IMR-90 (cell line): ENCODE measurements around the gene CIAO2B. TPM values are rescaled to one million over a fixed set of nuclear protein-coding genes. Genes with fewer than 3 reads are reported as not detected.
A peak's percentile ranks its signal among the peaks of the same experiment; 100 is the strongest.

ENCODE experiments used
- ATAC-seq: fragments of 200-7000 bp; cut with Tn5 transposase; 2 replicates; pipeline ENCODE4 v1.9.1; 2020; ENCODE audit warnings: low read depth, mild to moderate bottlenecking, moderate library complexity
- BruUV-seq: library from RNA; stranded (reverse); fragments of 400-500 nt; replicated peaks from 2 replicates; lab custom pipeline; 2021; lab: Mats Ljungman, UMichigan
- CTCF ChIA-PET: fragments of 300-600 bp; formaldehyde crosslinking; extraction: SDS; loops from one replicate; lab custom pipeline; 2021; ENCODE audit warnings: antibody characterized with exemption; lab: Yijun Ruan, JAX
- POLR2A ChIA-PET: fragments of 300-600 bp; sonication (Branson Sonifier 250); formaldehyde crosslinking; loops from one replicate; lab custom pipeline; 2022; ENCODE audit warnings: antibody characterized with exemption; ENCODE audit not compliant: unreplicated experiment; lab: Charles Lee
- DNase-seq: peaks from one replicate; pipeline ENCODE4 v3.0.0; 2013
- H2AFZ ChIP-seq: replicated peaks from 2 replicates; pipeline ENCODE3; 2013; ENCODE audit warnings: low read length, mild to moderate bottlenecking; ENCODE audit not compliant: poor library complexity
- H2AK5ac ChIP-seq: 2 replicates; pipeline ENCODE4 v1.6.1; 2013; ENCODE audit warnings: low read depth, low read length, inconsistent platforms
- H2AK9ac ChIP-seq: replicated peaks from 2 replicates; pipeline ENCODE3; 2013; ENCODE audit warnings: mild to moderate bottlenecking, low read depth, low read length, moderate library complexity; ENCODE audit not compliant: poor library complexity
- H2BK120ac ChIP-seq: 2 replicates; pipeline ENCODE4 v1.6.1; 2013; ENCODE audit warnings: low read depth, low read length, inconsistent platforms
- H2BK15ac ChIP-seq: 3 replicates; pipeline ENCODE4 v1.6.1; 2013; ENCODE audit warnings: low read depth, low read length, inconsistent platforms
- H2BK20ac ChIP-seq: 2 replicates; pipeline ENCODE4 v1.6.1; 2013; ENCODE audit warnings: low read depth, mild to moderate bottlenecking, inconsistent platforms, low read length, moderate library complexity
- H2BK5ac ChIP-seq: 2 replicates; pipeline ENCODE4 v1.6.1; 2013; ENCODE audit warnings: mild to moderate bottlenecking, low read depth, low read length, inconsistent platforms; ENCODE audit not compliant: poor library complexity, severe bottlenecking
- H3K14ac ChIP-seq: replicated peaks from 2 replicates; pipeline ENCODE4 v1.6.1; 2013; ENCODE audit warnings: low read depth, low read length, inconsistent platforms
- H3K18ac ChIP-seq: 2 replicates; pipeline ENCODE4 v1.6.1; 2013; ENCODE audit warnings: low read depth, low read length, control low read depth
- H3K23ac ChIP-seq: 2 replicates; pipeline ENCODE4 v1.6.1; 2013; ENCODE audit warnings: low read depth, low read length, inconsistent platforms
- H3K27ac ChIP-seq: 2 replicates; pipeline ENCODE4 v1.5.1; 2013; ENCODE audit warnings: mild to moderate bottlenecking, control low read depth, low read length; ENCODE audit not compliant: insufficient read depth
- H3K27me3 ChIP-seq: 2 replicates; pipeline ENCODE4 v1.6.1; 2013; ENCODE audit warnings: low read length; ENCODE audit not compliant: control insufficient read depth, insufficient read depth
- H3K36me3 ChIP-seq: 2 replicates; pipeline ENCODE4 v1.6.1; 2013; ENCODE audit warnings: low read length, mixed read lengths; ENCODE audit not compliant: control insufficient read depth, insufficient read depth
- H3K4ac ChIP-seq: 2 replicates; pipeline ENCODE4 v1.6.1; 2013; ENCODE audit warnings: low read depth, low read length, inconsistent platforms
- H3K4me1 ChIP-seq: 2 replicates; pipeline ENCODE4 v1.6.1; 2013; ENCODE audit warnings: low read length, mixed read lengths; ENCODE audit not compliant: control insufficient read depth, insufficient read depth
- H3K4me2 ChIP-seq: 2 replicates; pipeline ENCODE4 v1.6.1; 2013; ENCODE audit warnings: low read depth, mild to moderate bottlenecking, control low read depth, low read length, moderate library complexity
- H3K4me3 ChIP-seq: 2 replicates; pipeline ENCODE4 v1.5.1; 2013; ENCODE audit warnings: low read depth, mild to moderate bottlenecking, control low read depth, low read length, moderate library complexity; ENCODE audit not compliant: insufficient read depth
- H3K56ac ChIP-seq: 2 replicates; pipeline ENCODE4 v1.6.1; 2013; ENCODE audit warnings: low read length, inconsistent platforms; ENCODE audit not compliant: insufficient read depth; ENCODE audit errors: extremely low read depth
- H3K79me1 ChIP-seq, 2 experiments: 2 replicates each; pipeline ENCODE4 v1.6.1; 2013; ENCODE audit warnings: low read length in 2 of 2, inconsistent platforms in 1 of 2, low read depth in 1 of 2
- H3K9ac ChIP-seq: 2 replicates; pipeline ENCODE4 v1.6.1; 2013; ENCODE audit warnings: low read depth, low read length, control low read depth
- H3K9me1 ChIP-seq: 2 replicates; pipeline ENCODE4 v1.6.1; 2013; ENCODE audit warnings: low read length, inconsistent platforms; ENCODE audit not compliant: insufficient read depth
- H3K9me3 ChIP-seq: 2 replicates; pipeline ENCODE4 v1.6.1; 2013; ENCODE audit warnings: low read length; ENCODE audit not compliant: control insufficient read depth, insufficient read depth
- H4K20me1 ChIP-seq: 2 replicates; pipeline ENCODE4 v1.6.1; 2013; ENCODE audit warnings: low read length, inconsistent platforms; ENCODE audit not compliant: insufficient read depth
- H4K5ac ChIP-seq: 2 replicates; pipeline ENCODE4 v1.6.1; 2013; ENCODE audit warnings: mild to moderate bottlenecking, low read depth, low read length, control low read depth
- H4K8ac ChIP-seq, 2 experiments: 2 replicates each; pipeline ENCODE4 v1.6.1; 2013; ENCODE audit warnings: low read depth in 2 of 2, low read length in 2 of 2, control low read depth in 1 of 2, inconsistent platforms in 1 of 2
- H4K91ac ChIP-seq: 2 replicates; pipeline ENCODE4 v1.6.1; 2013; ENCODE audit warnings: low read depth, low read length, inconsistent platforms; ENCODE audit not compliant: insufficient read depth
- BHLHE40 ChIP-seq: fragments of 150-350 bp; IDR thresholded peaks from 2 replicates; pipeline ENCODE4 v1.6.1; 2016; ENCODE audit warnings: mild to moderate bottlenecking, low read depth, low read length
- CEBPB ChIP-seq: IDR thresholded peaks from 2 replicates; pipeline ENCODE4 v1.6.1; 2012; ENCODE audit warnings: low read depth, low read length, improper control_type of control experiment
- FOS ChIP-seq: fragments of 150-350 bp; IDR thresholded peaks from 2 replicates; pipeline ENCODE4 v1.6.1; 2016; ENCODE audit warnings: low read depth, low read length
- MAFK ChIP-seq: IDR thresholded peaks from 2 replicates; pipeline ENCODE4 v1.6.1; 2012; ENCODE audit warnings: low read depth, low read length, improper control_type of control experiment
- MAZ ChIP-seq: IDR thresholded peaks from 2 replicates; pipeline ENCODE4 v1.6.1; 2012; ENCODE audit warnings: low read depth, mild to moderate bottlenecking, low read length, improper control_type of control experiment, moderate library complexity, borderline replicate concordance
- MXI1 ChIP-seq: IDR thresholded peaks from 2 replicates; pipeline ENCODE4 v1.6.1; 2012; ENCODE audit warnings: low read depth, mild to moderate bottlenecking, low read length, moderate library complexity, borderline replicate concordance
- POLR2A ChIP-seq: IDR thresholded peaks from 2 replicates; pipeline ENCODE4 v1.6.1; 2012; ENCODE audit warnings: mild to moderate bottlenecking, low read depth, low read length
- RAD21 ChIP-seq: IDR thresholded peaks from 2 replicates; pipeline ENCODE4 v1.6.1; 2012; ENCODE audit warnings: low read length, improper control_type of control experiment
- RCOR1 ChIP-seq: IDR thresholded peaks from 2 replicates; pipeline ENCODE4 v1.6.1; 2012; ENCODE audit warnings: mild to moderate bottlenecking, low read length, improper control_type of control experiment; ENCODE audit not compliant: insufficient replicate concordance
- RFX5 ChIP-seq: IDR thresholded peaks from 2 replicates; pipeline ENCODE4 v1.8.0; 2012; ENCODE audit warnings: low read depth, mild to moderate bottlenecking, low read length, moderate library complexity
- WGBS, 2 experiments: methylation state at CpG; one replicate each; pipeline versions ENCODE4 v1.1.5 to v1.1.7; 2013; ENCODE audit warnings: missing lambda C conversion rate in 2 of 2; ENCODE audit not compliant: insufficient read length in 1 of 2; ENCODE audit errors: extremely low coverage in 2 of 2; 5-methylcytosine and 5-hydroxymethylcytosine counted together
- dilution Hi-C: fragments of 300-500 bp; cut with HindIII; formaldehyde crosslinking; loops from one replicate; pipeline ENCODE4 v1.14.3; 2018; ENCODE audit warnings: low sequenced_read_pairs; ENCODE audit not compliant: unreplicated experiment
- in situ Hi-C: fragments of 300-500 bp; cut with MboI; formaldehyde crosslinking; loops from 3 replicates; pipeline ENCODE4 v1.14.3; 2019; ENCODE audit warnings: low sequenced_read_pairs, inconsistent platforms, mixed read lengths
- intact Hi-C: fragments of 100-400 bp; cut with micrococcal nuclease; formaldehyde crosslinking; loops from 2 replicates; pipeline ENCODE4 v1.10.0; 2022
- polyA plus RNA-seq, 3 experiments: library from polyadenylated mRNA; depleted of rRNA; stranded (reverse); fragments of >200 nt; gene quantifications; 2 replicates each; pipeline ENCODE4 v1.2.3, GENCODE V29; 2012; ENCODE audit warnings: low replicate concordance in 1 of 3
- total RNA-seq: library from RNA; depleted of rRNA; stranded (reverse); fragments of >200 nt; gene quantifications from 2 replicates; pipeline ENCODE4 v1.2.3, GENCODE V29; 2012
- TF ChIP-seq, protein P1 (sequence below): fragments of 150-350 bp; IDR thresholded peaks from 2 replicates; pipeline ENCODE4 v1.6.1; 2016; ENCODE audit warnings: low read depth, mild to moderate bottlenecking, low read length, moderate library complexity, borderline replicate concordance
- TF ChIP-seq, protein P2 (sequence below): fragments of 150-350 bp; IDR thresholded peaks from 2 replicates; pipeline ENCODE4 v1.6.1; 2017; ENCODE audit warnings: mild to moderate bottlenecking, antibody characterized with exemption, low read length, low read depth

Gene CIAO2B
- total and polyA plus RNA-seq, 2 of the 4 experiments (the other 2 are of a cell fraction): 148 to 234 TPM

DNA sequence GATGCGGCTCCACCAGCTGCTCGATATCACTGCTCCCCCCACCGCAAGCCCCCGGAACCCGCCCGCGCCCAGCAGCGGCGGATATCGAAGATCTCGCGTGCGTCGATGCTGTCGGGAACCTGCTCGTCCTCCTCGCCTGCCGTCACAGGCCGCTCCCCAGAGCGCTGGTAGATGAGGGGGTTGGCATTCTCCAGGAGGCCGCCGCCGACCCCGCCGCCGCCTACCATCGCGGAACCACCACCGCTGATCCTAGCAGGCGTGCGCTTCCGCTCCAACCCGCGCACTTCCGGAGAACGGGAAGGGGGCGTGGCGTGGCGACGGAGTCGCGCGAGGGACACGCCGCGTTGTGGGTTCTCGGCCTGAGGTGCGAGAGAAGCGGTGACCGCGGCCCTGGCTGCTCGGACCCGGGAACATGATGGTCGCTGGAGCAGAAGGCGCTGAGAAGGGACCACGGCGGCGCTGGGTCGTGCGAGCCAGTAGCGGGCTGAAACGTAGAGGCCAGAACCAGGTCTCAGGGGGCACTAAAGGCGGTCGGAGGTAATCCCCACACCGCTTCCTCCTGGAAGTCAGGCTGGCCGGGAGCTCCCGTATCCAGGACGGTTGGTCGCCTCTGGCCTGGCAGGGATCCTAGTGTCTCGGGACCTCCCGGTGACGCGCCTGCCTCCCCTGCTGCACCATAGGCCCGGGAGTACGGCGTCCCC lies at the start of gene CIAO2B (continued):
- TF ChIP-seq MAFK (no peak), RCOR1 (no peak), MAZ (0 out of 2 replicates have a peak, but pooled peaks have one; percentile 14), FOS (no peak), RFX5 (no peak)

DNA sequence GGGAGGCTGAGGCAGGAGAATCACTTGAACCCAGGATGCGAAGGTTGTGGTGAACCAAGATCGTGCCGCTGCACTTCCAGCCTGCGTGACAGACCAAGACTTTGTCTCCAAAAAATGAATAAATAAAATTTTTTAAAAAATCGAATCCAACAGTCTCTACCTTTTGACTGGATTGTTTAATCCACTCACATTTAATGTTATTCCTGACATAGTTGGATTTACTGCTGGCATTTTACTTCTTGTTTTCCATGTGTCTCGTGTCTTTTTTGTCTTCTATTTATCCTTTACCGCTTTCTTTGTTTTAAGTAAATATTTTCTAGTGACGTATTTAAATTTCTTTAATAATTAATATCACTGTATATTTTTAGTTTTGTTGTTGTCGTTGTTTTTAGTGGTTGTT lies 48.8 kb upstream of the CIAO2B start:
- Histone ChIP-seq H3K4me3 (no peak overlapping the region), H4K8ac (no peak overlapping the region), H3K9me3 (no peaks in the 10 kb centered on the region), H3K9me1 (no peaks in the 10 kb centered on the region), H3K56ac (no peak overlapping the region), H2AFZ (no peak overlapping the region), H2BK120ac (no peak overlapping the region), H4K91ac (no peak overlapping the region), H3K4me1 (no peaks in the 10 kb centered on the region; the same call in 1 of the 2 replicates), H3K4ac (no peak overlapping the region), H3K36me3 (no peaks in the 10 kb centered on the region), H2BK15ac (no peak overlapping the region), H3K27ac (no peak overlapping the region), H3K9ac (no peak overlapping the region), H2BK20ac (no peak overlapping the region), H3K18ac (no peak overlapping the region), H2AK9ac (no peak overlapping the region), H4K20me1 (no peaks in the 10 kb centered on the region), H2BK5ac (no peak overlapping the region), H2AK5ac (no peak overlapping the region), H3K23ac (no peak overlapping the region), H4K5ac (no peak overlapping the region), H3K27me3 (no peaks in the 10 kb centered on the region), H3K4me2 (no peak overlapping the region), H3K79me1 (no peaks in the 10 kb centered on the region), H3K14ac (no peak overlapping the region)
- dilution Hi-C loops (no loop called here), intact Hi-C loops (no loop called here), in situ Hi-C loops (no loop called here)
- DNase-seq: no peak
- BruUV-seq: no TSS peak
- WGBS, 2 experiments: 90% methylated on average over 2 of the region's 9 CpGs; no CpG with 5 or more reads in 1 of the 2 experiments
- POLR2A ChIA-PET: interaction anchor here (0.6 kb wide), 1 partner anchor 219 kb away, joined by 8 read pairs; no protein-coding TSS in a partner anchor
- ATAC-seq: no peak
- CTCF ChIA-PET: interaction anchor here (1.1 kb wide), 1 partner anchor 172 kb away, joined by 4 read pairs; no protein-coding TSS in a partner anchor
- no peak for TF ChIP-seq FOS
- no peak for TF ChIP-seq MAZ
- TF ChIP-seq, protein P1, sequence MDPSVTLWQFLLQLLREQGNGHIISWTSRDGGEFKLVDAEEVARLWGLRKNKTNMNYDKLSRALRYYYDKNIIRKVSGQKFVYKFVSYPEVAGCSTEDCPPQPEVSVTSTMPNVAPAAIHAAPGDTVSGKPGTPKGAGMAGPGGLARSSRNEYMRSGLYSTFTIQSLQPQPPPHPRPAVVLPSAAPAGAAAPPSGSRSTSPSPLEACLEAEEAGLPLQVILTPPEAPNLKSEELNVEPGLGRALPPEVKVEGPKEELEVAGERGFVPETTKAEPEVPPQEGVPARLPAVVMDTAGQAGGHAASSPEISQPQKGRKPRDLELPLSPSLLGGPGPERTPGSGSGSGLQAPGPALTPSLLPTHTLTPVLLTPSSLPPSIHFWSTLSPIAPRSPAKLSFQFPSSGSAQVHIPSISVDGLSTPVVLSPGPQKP: no peak
- no peak for TF ChIP-seq RAD21
- no peak for TF ChIP-seq MAFK
- no peak for TF ChIP-seq MXI1
- TF ChIP-seq, protein P2, sequence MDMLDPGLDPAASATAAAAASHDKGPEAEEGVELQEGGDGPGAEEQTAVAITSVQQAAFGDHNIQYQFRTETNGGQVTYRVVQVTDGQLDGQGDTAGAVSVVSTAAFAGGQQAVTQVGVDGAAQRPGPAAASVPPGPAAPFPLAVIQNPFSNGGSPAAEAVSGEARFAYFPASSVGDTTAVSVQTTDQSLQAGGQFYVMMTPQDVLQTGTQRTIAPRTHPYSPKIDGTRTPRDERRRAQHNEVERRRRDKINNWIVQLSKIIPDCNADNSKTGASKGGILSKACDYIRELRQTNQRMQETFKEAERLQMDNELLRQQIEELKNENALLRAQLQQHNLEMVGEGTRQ: no peak
- TF ChIP-seq RFX5: no peak
- no peak for TF ChIP-seq BHLHE40
- no peak for TF ChIP-seq CEBPB
- no peak for TF ChIP-seq POLR2A
